Measurements from ENCODE around the gene XRCC3. TPM values are rescaled to one million over a fixed set of nuclear protein-coding genes. Genes with fewer than 3 reads are reported as not detected.

Gene XRCC3
- total and polyA plus RNA-seq, 3 donors from 2014 or later: 16.6 to 41.1 (median 40.3) TPM

DNA sequence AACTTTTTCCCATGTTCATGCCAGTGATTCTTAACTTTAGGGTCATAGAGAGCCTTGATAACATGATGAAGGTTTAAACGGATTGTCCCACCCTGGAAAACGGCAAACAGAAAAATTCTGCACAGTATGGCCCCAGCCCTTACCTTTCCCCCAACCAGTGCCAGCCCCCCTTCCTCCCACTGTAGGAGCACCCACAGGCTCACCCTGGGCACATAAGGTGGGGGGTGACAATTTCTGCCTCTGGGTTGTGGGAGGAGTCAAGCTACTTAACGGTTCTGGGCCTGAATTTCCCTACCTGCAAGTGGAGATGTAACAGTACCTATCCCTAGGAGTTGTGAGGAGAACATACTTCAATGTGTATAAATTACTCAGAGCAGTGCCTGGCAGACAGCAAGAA is 18.0 kb downstream of the XRCC3 start:
- TF ChIP-seq, protein P1, sequence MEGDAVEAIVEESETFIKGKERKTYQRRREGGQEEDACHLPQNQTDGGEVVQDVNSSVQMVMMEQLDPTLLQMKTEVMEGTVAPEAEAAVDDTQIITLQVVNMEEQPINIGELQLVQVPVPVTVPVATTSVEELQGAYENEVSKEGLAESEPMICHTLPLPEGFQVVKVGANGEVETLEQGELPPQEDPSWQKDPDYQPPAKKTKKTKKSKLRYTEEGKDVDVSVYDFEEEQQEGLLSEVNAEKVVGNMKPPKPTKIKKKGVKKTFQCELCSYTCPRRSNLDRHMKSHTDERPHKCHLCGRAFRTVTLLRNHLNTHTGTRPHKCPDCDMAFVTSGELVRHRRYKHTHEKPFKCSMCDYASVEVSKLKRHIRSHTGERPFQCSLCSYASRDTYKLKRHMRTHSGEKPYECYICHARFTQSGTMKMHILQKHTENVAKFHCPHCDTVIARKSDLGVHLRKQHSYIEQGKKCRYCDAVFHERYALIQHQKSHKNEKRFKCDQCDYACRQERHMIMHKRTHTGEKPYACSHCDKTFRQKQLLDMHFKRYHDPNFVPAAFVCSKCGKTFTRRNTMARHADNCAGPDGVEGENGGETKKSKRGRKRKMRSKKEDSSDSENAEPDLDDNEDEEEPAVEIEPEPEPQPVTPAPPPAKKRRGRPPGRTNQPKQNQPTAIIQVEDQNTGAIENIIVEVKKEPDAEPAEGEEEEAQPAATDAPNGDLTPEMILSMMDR (IDR thresholded peaks at IDR 0.05): no peak
- TF ChIP-seq POLR2A (IDR thresholded peaks at IDR 0.05): no peak
- intact Hi-C loops (cut with DNase I; ENCODE audit: low total_unique reads): no loop called here
- no peaks in the 10 kb centered on the region for H3K36me3 ChIP-seq (ENCODE audit: low read depth, missing control alignments)
- no peak for DNase-seq
- 24 to 46% methylated on average over 3 of the region's 3 CpGs for WGBS, 2 donors
- H3K27ac ChIP-seq: peak overlapping the region in 1 of 2 donors; percentile 3
- H3K9me3 ChIP-seq: no peaks in the 10 kb centered on the region
- no peaks in the 10 kb centered on the region for H3K27me3 ChIP-seq
- no peak overlapping the region for H3K4me3 ChIP-seq
- peaks cover 30% of the 10 kb centered on the region for H3K4me1 ChIP-seq

DNA sequence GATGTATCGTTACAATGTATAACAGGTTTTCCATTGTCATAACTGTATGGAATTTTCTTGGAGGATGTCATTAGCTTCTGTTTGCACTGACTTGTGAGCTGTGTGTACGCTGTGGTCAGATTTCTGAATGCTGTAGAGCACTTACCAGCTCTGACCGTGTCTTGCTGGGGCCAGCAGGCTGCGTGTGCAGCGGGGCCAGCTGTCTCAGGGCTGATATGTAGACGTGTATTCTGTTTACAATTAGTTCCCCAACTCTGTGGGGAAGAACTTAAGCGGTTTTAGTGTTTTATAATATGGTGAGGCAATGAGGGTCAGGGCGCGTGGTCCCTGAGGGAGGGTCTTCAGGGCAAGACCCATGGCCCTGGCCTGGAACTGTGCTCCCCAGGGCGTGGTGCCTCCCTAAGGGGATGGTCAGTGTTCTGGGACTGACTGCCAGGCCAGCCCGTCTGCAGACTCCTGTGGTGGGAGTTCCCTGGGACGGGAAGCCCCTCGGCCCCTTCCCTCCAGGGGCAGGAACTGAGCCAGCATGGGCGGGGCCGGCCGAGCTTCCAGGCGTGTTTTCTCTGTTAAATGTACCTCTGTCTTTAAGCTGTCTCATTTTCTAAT is 18.7 kb downstream of the XRCC3 start:
- Histone ChIP-seq H3K9me3 (no peaks in the 10 kb centered on the region), H3K27me3 (no peaks in the 10 kb centered on the region), H3K4me3 (no peak overlapping the region), H3K36me3 (ENCODE audit: low read depth, missing control alignments) (no peaks in the 10 kb centered on the region), H3K27ac (peak overlapping the region in 1 of 2 donors; percentile 30), H3K4me1 (peaks cover 30% of the 10 kb centered on the region)
- 31 to 43% methylated on average over 15 to 17 of the region's 17 CpGs for WGBS, 2 donors
- intact Hi-C loops (cut with DNase I; ENCODE audit: low total_unique reads): no loop called here
- no peak for TF ChIP-seq POLR2A (IDR thresholded peaks at IDR 0.05)
- TF ChIP-seq, protein P1 (IDR thresholded peaks at IDR 0.05): no peak
- peak; percentile 72 for DNase-seq

DNA sequence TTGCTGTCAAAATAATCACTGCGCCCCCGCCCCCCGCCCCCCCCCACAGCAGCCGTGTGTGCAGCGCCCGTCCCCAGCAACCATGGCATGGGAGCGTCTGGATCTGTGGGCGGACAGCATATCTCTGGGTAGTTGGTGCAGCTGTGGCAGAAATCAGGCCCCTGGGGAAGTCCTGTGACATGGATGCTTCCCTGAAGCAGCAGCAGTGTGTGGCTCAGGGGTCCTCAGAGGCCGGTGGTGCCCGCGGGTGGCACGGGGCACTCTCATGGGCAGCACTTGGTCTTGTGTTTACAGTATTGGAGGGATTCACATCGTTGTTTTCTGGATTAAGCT is 19.2 kb downstream of the XRCC3 start:
- 32 to 49% methylated on average over 10 of the region's 13 CpGs for WGBS, 2 donors
- no peaks in the 10 kb centered on the region for H3K27me3 ChIP-seq
- no peak for DNase-seq
- TF ChIP-seq, protein P1 (IDR thresholded peaks at IDR 0.05): no peak
- no peak for TF ChIP-seq POLR2A (IDR thresholded peaks at IDR 0.05)
- H3K9me3 ChIP-seq: no peaks in the 10 kb centered on the region
- intact Hi-C loops (cut with DNase I; ENCODE audit: low total_unique reads): no loop called here
- no peak overlapping the region for H3K4me3 ChIP-seq
- no peaks in the 10 kb centered on the region for H3K36me3 ChIP-seq (ENCODE audit: low read depth, missing control alignments)
- H3K27ac ChIP-seq: peak overlapping the region in 1 of 2 donors; percentile 30
- peaks cover 30% of the 10 kb centered on the region for H3K4me1 ChIP-seq

DNA sequence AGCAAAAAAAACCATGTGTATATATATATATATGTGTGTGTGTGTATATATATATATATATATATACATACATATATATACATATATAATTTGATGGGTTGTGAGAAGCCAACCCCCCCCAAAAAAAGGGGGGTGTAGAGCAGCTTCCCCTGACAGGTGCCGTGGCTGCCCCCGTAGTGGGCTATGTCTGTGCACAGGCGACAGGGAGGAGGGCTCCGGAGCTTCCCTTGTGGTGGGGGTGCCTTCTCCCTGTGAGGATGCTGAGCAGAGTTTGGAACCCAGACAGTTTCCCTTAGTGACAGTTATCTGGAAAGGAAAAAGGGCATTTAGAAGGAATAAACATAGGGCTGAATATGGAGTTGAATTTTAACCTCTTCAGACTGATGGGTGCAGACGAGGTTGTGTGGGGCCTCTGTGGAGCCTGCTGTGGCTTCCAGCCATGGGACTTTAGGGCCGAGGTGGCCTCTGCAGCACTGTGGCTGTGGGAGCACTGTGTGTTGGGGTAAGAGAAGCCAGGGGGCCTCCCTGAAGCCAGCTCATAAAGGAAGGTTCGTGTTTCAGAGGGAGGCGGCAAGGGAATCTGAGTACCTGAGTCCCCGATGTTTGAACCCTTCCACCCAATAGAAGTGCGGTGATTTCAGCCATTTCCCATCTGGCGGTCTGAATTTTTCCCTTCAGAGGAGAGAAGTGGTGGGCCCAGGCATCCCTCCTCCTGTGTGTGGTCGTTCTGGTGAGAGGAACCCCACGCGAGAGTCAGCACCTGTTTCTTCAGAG is 19.8 kb downstream of the XRCC3 start:
- intact Hi-C loops (cut with DNase I; ENCODE audit: low total_unique reads): no loop called here
- 72 to 74% methylated on average over 14 of the region's 14 CpGs for WGBS, 2 donors
- Histone ChIP-seq H3K4me3 (no peak overlapping the region), H3K9me3 (no peaks in the 10 kb centered on the region), H3K4me1 (peaks cover 28% of the 10 kb centered on the region), H3K27me3 (no peaks in the 10 kb centered on the region), H3K36me3 (ENCODE audit: low read depth, missing control alignments) (no peaks in the 10 kb centered on the region), H3K27ac (no peak overlapping the region)
- TF ChIP-seq, protein P1 (IDR thresholded peaks at IDR 0.05): no peak
- no peak for TF ChIP-seq POLR2A (IDR thresholded peaks at IDR 0.05)
- no peak for DNase-seq

Data from testis (tissue), 3 donors.